Subcutaneous abdominal adipose tissue (tissue), 5 donors: ENCODE results near the gene GRAMD4.
A peak's percentile ranks its signal among the peaks of the same experiment; 100 is the strongest.

Source experiments
- H3K27ac ChIP-seq: one replicate; pipeline ENCODE4 v1.7.0; 2013; ENCODE audit warnings: low read depth, mild to moderate bottlenecking, inconsistent platforms, low read length, moderate library complexity
- H3K27me3 ChIP-seq, 5 donors: one replicate each; pipeline ENCODE4 v1.7.0; 2013; ENCODE audit warnings: low read length in 5 of 5, inconsistent platforms in 1 of 5; ENCODE audit not compliant: control insufficient read depth in 5 of 5, insufficient read depth in 4 of 5
- H3K36me3 ChIP-seq, 5 donors: one replicate each; pipeline ENCODE4 v1.7.0; 2013; ENCODE audit warnings: low read length in 5 of 5; ENCODE audit not compliant: control insufficient read depth in 5 of 5, insufficient read depth in 5 of 5
- H3K4me1 ChIP-seq, 5 donors: one replicate each; pipeline ENCODE4 v1.7.0; 2013; ENCODE audit warnings: low read length in 5 of 5, mild to moderate bottlenecking in 3 of 5, moderate library complexity in 1 of 5; ENCODE audit not compliant: control insufficient read depth in 5 of 5, insufficient read depth in 5 of 5
- H3K4me3 ChIP-seq, 5 donors: one replicate each; pipeline ENCODE4 v1.7.0; 2013; ENCODE audit warnings: low read length in 5 of 5, low read depth in 1 of 5
- H3K9ac ChIP-seq, 5 donors: one replicate each; pipeline ENCODE4 v1.7.0; 2013; ENCODE audit warnings: low read length in 5 of 5, mild to moderate bottlenecking in 4 of 5, moderate library complexity in 3 of 5
- H3K9me3 ChIP-seq, 5 donors: one replicate each; pipeline ENCODE4 v1.7.0; 2013; ENCODE audit warnings: low read length in 5 of 5; ENCODE audit not compliant: control insufficient read depth in 5 of 5
- donor health status: healthy.
- donor health status: healthy.
- donor health status: healthy.
- donor health status: healthy.
- donor health status: healthy.

The GRAMD4 gene

GRCh38 chr22:46576556-46577367 lies 43.4 kb upstream of the GRAMD4 start:
- peaks cover 0 to 6% (median 5%) of the 10 kb centered on the region in 5 donors for H3K9me3 ChIP-seq
- H3K36me3 ChIP-seq: no peaks in the 10 kb centered on the region
- peak overlapping the region in 2 of 5 donors; percentile 37 to 71 for H3K9ac ChIP-seq
- H3K27ac ChIP-seq: no peak overlapping the region
- H3K27me3 ChIP-seq: no peaks in the 10 kb centered on the region
- H3K4me1 ChIP-seq: peaks cover 20 to 56% (median 49%) of the 10 kb centered on the region in 5 donors
- H3K4me3 ChIP-seq: peak overlapping the region in 4 of 5 donors; percentile 58 to 77 (median 68)

GRCh38 chr22:46577368-46578249 lies 42.6 kb upstream of the GRAMD4 start:
- H3K9ac ChIP-seq: peak overlapping the region; percentile 26 to 83 (median 62)
- H3K27ac ChIP-seq: peak overlapping the region; percentile 65
- H3K4me3 ChIP-seq: peak overlapping the region; percentile 59 to 78 (median 76)
- peaks cover 20 to 61% (median 57%) of the 10 kb centered on the region in 5 donors for H3K4me1 ChIP-seq
- H3K27me3 ChIP-seq: no peaks in the 10 kb centered on the region
- H3K9me3 ChIP-seq: no peaks in the 10 kb centered on the region
- H3K36me3 ChIP-seq: no peaks in the 10 kb centered on the region

- Histone ChIP-seq H3K27ac (peak overlapping the region; percentile 65), H3K4me1 (peaks cover 20 to 61% (median 57%) of the 10 kb centered on the region in 5 donors), H3K4me3 (peak overlapping the region; percentile 37 to 78 (median 76)), H3K9me3 (no peaks in the 10 kb centered on the region), H3K9ac (peak overlapping the region; percentile 17 to 83 (median 62)), H3K36me3 (no peaks in the 10 kb centered on the region), H3K27me3 (no peaks in the 10 kb centered on the region)
Measured at GRCh38 chr22:46578251-46578823, 41.8 kb upstream of the GRAMD4 start.

- Histone ChIP-seq H3K9me3 (no peaks in the 10 kb centered on the region), H3K27ac (peak overlapping the region; percentile 65), H3K36me3 (no peaks in the 10 kb centered on the region), H3K4me1 (peaks cover 20 to 61% (median 57%) of the 10 kb centered on the region in 5 donors), H3K4me3 (peak overlapping the region; percentile 48 to 78 (median 76)), H3K9ac (peak overlapping the region in 4 of 5 donors; percentile 59 to 83 (median 64)), H3K27me3 (no peaks in the 10 kb centered on the region)
Measured at GRCh38 chr22:46578824-46579561, 41.2 kb upstream of the GRAMD4 start.

- Histone ChIP-seq H3K4me3 (peak overlapping the region in 1 of 5 donors; percentile 48), H3K4me1 (peaks cover 20 to 69% (median 66%) of the 10 kb centered on the region in 5 donors), H3K27me3 (no peaks in the 10 kb centered on the region)
Measured at GRCh38 chr22:46579751-46580449, 40.3 kb upstream of the GRAMD4 start.

GRCh38 chr22:46580940-46581537 lies 39.1 kb upstream of the GRAMD4 start:
- Histone ChIP-seq H3K4me1 (peaks cover 20 to 70% (median 58%) of the 10 kb centered on the region in 5 donors), H3K36me3 (no peaks in the 10 kb centered on the region), H3K27ac (no peak overlapping the region), H3K9me3 (no peaks in the 10 kb centered on the region), H3K4me3 (no peak overlapping the region), H3K9ac (no peak overlapping the region), H3K27me3 (no peaks in the 10 kb centered on the region)

More at GRCh38 chr22:46579751-46580449, 40.3 kb upstream of the GRAMD4 start:
- Histone ChIP-seq H3K9ac (peak overlapping the region in 2 of 5 donors; percentile 59 to 67), H3K9me3 (no peaks in the 10 kb centered on the region), H3K27ac (peak overlapping the region; percentile 65), H3K36me3 (no peaks in the 10 kb centered on the region)

GRCh38 chr22:46581538-46582244 lies 38.5 kb upstream of the GRAMD4 start:
- Histone ChIP-seq H3K27me3 (no peaks in the 10 kb centered on the region), H3K4me3 (no peak overlapping the region), H3K4me1 (peaks cover 20 to 67% (median 54%) of the 10 kb centered on the region in 5 donors), H3K9me3 (no peaks in the 10 kb centered on the region), H3K9ac (no peak overlapping the region), H3K27ac (no peak overlapping the region), H3K36me3 (no peaks in the 10 kb centered on the region)

GRCh38 chr22:46582281-46582933 lies 37.8 kb upstream of the GRAMD4 start:
- Histone ChIP-seq H3K9ac (no peak overlapping the region), H3K27ac (no peak overlapping the region), H3K4me1 (peaks cover 20 to 74% (median 58%) of the 10 kb centered on the region in 5 donors), H3K4me3 (no peak overlapping the region), H3K27me3 (no peaks in the 10 kb centered on the region), H3K36me3 (no peaks in the 10 kb centered on the region), H3K9me3 (no peaks in the 10 kb centered on the region)
